Measurements from ENCODE around the gene NFKB1.

Gene NFKB1

DNA sequence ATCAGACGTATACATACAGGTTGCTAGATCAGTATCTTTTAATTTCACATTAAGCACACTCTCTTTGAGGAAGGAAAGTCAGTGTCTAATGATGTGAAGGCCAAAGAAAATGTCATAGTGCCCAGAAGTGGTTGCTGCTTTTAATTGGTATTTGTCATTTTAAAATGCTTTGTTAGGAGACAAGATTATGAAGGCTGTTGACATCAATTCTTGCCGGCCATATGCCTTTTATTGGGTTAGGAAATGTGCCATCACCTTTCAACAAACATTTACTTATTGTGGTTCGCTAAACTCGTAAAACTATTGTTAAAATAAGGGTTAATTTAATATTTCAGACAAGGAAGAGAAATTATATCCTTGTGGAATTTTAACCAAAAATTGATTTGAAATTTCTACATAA lies 32.2 kb downstream of the NFKB1 start:
- DNase-seq, result no peak

DNA sequence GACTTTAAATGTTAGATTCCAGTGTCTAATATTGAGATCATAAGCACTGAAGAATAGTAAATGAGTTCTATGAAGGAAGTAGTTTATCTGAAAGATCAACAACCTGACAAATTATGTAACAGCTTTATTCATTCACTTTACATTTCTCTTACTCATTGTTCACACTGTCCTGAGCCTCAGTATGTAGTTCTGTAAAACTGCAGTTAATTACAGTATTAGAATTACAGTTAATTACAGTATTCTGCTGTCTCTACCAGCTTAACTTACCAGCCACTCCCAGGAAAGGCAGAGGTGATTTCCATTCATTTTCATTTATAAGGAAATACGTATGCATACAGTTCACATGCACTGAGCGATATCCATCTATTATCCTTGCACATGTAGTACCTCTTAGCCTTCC lies 32.7 kb downstream of the NFKB1 start:
- DNase-seq, result no peak

DNA sequence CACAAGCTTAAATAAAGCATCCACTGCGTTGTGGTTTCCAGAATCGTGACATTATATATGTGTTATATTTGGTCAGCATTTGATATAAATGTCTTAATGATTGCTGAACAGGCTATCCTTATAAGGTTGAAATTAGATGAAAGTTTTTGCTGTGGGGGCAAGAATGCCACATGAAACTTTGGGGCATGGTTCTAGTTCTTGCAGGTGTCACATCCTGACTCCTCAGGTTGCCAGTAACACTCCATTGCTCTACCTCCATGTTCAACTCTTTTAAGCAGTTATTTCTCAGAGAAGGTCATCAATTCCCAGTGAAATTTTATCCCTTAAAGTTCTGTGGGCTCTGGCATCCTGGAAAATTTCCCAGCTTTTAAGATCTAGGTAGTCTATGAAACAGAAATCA lies 33.7 kb downstream of the NFKB1 start:
- DNase-seq, result no peak

DNA sequence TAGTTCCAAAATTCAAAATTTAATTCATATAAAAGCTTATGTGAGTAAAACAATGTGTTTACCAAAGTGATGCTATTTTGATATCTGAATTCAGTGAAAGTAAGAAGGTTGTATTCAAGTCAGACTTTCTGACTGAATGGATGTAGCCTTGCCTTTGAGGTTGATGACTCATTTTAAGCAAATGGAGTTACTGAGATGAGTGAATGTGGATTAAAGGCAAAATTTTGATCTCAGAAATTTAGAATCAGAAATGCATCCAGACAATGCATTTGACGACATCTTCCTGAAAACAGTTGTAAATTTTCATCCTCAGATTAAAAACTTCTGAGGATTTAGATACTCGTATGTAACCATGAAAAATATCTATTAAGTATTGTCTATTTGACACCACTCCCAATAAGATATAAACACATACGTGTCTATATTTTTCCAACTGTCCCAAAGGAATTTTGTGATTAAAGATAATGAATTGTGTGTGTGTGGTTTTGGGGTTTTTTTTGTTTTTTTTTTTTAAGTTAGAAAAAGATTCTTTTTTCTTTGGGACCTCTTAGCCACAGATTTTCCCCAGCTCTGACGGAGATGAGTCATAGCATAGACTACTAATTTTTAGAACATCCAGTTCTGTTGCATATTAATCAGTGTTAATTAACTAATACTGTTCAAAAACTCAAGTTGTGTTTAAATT lies 34.4 kb downstream of the NFKB1 start:
- DNase-seq, result no peak

DNA sequence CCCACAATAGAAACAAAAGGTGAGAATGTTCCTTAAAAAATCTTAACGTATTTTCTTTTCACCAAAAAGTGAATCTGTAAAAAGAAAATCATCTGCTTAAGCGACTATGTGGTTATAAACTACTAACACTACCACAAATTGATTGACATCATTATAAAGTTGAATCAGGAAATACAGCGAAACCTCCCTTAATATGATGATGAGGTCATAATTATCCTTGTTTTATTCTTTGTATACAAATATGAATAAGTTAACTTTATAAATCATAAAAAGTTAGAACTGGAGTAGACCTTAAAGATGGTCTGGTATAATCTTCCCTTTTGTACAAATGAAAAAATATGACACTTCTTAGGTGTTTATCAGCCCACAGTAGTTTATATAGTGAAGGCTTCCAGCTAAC lies 35.6 kb downstream of the NFKB1 start:
- no peak for DNase-seq

DNA sequence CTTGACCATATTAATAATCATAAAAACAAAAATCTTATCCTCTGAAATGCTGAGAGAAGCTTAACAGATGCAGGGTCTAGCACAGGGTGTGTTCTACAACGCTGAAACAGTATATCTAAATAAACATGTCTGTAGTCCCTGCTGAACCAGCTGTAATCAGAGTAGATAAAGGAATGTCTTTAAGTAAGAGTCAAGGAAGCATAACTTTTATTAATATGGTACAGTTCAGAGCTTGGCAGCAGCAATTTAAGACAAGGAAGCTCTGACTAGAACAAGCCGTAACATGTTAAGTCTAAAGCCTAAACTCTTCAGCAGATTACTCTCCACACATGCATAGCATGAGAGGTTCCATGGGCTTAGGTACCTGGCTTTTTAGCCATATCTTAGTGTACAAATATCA lies 36.1 kb downstream of the NFKB1 start:
- no peak for DNase-seq

DNA sequence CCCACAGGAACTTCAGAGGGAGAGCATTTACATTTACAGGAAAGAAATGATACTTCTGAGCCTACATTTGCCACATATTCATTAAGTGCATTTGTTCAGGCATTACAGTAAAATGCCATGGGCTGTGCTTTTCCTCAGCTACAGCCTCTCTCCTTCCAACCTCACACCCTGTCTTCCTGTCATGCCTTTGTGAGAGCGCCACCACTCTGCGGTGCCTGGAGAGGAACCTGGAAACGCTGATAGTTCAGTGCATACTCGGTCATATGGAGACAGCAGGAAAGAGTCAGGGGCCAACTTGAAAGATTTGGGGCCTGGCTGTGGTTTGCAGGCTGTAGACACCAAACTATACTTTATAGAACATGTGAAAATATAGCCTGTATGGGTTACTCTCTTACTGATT lies 40.5 kb downstream of the NFKB1 start:
- no peak for DNase-seq

DNA sequence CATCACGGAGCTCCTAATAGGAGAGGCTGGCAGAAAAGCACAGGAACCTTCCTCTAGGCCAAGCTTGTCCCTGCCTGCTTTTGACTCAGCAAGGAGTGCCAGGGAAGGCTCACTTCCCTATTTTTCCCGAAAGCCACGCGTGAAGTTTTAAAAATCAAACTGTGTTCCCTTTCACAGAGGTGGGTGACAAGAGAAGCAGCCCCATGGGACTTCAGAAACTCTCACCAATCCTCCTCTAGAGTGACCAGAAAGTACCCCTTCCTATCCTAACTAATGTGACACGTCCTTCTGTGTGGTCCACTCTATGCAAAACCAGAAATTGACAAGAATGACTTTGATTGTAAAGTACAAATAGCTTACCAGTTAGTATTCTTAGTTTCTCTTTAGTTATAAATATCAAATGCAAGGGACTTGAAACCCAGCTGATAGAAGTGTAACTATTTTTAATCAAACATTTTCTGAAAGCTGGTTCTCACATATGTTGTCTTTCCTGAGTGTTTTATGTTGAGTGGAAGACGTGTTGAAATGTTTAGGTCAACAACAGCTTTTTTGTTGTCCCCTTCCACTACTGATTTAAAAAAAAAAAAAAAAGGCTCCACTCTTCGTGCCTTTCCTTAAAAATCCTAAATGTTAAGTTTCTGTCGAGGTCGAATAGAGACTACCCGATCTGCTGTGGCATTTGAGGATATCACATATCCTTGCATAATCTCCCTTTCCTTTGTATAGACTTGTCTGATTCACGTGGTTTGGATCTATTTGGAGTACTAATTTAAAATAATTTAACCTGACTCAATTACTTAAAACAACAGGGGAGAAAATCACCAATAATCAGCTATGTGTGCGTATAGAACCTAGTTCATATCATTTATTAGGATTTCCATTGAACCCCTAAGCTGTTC lies 42.1 kb downstream of the NFKB1 start:
- DNase-seq, result no peak

DNA sequence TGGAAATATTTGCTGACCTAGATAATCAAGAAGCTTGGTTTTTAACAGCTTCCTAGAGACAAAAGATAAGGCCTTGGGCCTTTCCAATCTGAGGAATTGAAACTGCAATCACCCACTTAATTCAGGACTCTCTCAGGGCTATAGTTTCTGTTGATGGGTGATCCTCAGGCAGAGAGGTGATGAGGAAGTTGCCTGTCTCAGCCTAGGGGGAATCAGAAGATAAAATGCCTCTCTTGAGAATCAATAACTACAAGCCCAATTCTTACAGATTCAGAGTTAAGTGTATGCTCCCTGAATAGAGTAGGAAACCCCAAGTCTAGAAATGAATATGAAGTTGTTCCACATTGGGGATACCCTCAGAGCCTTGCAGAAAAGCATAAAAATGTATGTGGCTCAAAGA lies 45.5 kb downstream of the NFKB1 start:
- no peak for DNase-seq

DNA sequence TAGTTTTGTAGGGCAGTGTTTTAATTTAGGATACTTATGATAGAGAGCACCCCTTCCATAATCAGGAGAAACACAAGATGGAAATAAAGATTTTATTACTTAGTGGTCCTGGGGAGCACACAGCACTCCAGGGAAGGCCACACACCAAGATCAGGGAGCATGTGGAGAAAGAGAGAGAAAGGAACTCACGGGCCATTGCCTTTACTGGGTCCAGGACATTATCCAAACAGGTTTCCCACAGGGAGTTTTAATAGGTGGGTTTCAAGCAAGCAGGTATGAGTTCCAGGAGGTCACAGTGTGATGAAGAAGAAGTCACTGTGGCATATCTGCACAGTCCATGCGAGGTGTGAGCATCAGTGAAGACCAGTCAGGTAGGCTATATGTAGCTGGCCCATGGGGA lies 46.8 kb downstream of the NFKB1 start:
- DNase-seq, result no peak

DNA sequence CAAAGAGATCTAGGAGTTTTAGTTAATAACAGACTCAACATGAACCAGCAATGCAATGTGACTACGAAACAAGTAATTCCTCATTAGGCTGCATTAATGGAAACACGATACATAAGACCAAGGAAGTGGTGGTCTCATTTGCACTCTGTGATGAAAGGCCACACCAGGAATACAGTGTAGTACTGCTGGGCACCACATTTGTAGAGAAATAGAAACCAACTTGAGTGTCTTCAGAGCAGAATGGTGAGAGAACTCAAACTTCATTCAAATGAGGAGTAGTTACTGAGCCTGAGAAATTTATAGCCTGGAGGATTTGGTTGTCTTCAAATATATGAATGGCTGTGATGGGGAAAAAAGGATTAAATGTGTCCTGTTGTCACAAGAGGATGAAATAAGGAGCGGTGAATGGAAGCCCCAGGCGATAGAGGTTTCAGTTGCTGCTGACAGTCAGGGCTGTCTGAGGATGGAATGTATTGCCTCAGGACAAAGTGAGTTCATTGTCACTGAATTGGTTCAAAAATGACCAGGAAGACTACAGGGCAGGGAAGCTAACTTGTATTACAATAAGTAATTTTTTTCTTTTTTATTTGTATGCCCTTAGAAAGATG lies 50.9 kb downstream of the NFKB1 start:
- no peak for DNase-seq

DNA sequence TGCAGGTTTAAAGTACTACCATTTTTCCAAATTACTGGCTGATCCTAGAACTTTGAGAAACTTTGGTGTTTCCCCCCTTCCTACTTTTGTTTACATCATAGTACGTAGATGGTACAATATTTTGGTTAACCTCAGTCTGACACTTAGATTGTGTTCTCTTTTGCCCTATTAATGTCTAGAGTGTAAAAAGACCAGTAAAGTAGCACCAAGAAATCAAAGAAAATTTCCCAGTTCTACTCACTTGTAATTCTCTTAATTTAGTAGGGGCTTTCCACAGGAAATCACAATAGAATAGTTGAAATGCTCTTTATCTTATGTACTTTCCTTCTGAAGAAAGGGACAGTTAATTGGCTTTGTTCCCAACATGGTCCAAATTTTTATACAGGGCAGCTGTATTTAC lies 51.6 kb downstream of the NFKB1 start:
- DNase-seq, result no peak

DNA sequence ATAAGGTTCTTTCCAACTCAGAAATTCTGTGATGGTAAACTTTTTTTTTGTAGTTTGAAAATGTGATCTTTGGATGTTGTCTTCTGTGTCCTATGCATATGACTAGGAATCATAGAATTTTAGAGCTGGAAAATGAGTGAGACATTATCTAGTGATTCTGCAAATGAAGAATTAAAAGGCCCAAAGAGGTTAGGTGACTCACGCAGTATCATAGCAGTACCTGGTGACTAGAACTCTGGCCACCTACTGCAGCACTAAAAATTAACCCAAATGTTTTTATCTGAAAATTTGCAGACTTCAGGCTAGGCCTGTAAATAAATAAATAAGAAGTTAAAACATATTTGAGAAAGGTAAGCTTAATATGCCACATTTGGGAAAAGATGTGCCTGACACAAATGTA lies 52.8 kb downstream of the NFKB1 start:
- no peak for DNase-seq

DNA sequence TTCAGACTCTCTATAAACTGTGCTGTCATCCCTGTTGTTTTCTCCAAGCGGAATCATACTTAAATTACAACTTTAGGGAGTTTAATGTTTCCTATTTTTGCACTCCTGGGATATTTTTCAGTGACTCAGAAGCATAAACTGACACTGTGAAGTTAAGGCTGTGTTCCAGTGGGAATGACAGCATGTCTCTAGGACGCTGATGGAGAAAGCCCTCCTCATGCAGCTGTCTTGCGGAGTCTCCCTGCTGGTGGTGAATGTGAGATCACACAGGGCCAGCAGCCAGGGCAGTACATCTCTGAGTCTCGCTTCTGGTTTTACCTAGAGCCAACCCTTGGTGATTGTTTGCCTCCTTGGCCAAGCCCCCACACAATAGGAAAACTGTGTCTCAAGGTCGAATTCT lies 53.3 kb downstream of the NFKB1 start:
- DNase-seq, result no peak

DNA sequence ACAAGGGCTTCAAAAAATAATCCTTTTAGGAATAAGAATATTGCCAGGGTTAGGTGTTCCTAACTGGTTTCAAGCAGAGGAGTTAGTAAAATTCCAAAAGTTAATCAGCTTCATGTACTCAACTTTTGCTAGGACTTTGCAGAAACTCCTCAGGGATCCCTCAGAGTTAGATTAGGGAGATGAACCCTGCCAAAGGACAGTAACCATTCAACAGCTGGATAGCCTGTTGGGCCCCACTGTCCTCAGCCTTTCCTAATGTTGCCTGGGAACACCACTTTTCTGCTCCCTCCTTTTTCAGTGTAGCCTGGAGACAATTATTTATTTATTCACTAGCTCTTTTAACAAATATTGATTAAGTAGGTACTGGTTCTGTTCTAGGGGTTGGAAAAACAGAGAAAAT lies 53.8 kb downstream of the NFKB1 start:
- no peak for DNase-seq

DNA sequence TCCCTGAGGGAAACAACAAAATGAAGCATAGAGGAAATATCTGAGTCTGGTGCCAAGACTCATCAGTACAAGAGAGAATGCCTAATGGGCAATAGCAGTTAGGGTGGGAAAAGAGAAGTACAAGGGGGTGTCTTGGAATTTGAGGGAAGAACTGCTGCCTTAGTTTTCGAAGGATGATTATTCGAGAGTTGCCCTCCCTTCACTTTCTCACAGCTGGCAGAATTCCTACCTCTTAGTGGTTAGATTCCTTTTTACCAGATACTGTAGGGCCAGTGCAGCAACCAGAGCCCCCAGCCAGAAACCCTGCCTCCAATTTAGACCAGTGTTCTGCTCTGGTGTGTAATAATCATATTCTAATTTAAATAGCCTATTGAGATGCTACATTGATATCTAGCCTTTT lies 56.5 kb downstream of the NFKB1 start:
- no peak for DNase-seq

DNA sequence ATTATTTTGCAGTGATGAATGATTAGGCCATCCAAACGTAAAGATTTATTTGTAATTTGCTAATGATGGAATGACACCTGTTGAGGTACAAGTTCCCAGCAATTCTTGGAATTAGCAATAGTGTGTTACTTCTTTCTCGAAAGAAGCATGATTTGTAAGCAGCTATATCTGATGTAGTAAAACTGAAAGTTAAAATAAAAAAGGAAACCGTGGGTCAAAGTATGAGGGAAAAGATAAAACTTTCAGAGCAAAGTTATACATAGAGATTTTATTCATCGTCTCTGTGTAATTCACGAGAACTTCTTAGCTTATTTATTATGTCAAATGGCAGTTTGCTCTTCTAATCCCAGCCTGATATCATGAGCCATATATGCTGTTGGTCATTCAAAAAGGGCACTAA lies 59.0 kb downstream of the NFKB1 start:
- no peak for DNase-seq

DNA sequence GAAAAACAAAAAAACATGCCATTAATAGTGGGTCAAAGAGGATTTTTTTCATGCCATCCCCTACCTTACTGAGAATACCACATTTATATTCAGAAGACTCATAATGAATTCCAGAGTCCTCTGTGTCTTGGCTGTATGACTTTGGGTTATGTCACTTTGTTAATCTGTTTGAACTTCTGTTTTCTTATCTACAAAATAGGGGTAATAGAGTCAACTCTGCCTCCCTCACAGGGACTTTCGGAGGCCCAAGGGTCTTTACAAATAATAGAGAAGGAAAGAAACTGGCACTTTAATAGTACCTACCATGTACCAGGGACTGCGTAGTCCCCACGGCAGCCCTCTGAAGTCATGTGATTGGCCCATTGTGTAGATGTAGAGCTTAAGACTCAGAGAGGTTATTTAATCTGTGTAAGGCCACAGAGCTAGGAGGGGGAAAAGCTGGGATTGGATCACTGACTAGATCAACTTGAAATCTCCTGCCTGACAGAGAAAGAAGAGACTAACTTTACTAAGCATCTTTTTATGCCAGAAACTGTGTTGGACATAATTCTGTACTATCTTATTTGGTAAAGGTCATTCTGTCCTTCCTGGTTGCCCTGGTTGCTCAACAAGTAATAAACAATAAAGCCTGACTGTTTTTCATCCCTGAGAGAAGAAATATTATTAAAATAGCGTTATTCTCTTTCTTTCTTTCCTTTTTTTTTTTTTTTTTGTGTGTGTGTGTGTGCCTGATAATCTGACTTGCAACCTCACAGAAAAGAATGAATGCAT lies 59.6 kb downstream of the NFKB1 start:
- DNase-seq, result no peak

DNA sequence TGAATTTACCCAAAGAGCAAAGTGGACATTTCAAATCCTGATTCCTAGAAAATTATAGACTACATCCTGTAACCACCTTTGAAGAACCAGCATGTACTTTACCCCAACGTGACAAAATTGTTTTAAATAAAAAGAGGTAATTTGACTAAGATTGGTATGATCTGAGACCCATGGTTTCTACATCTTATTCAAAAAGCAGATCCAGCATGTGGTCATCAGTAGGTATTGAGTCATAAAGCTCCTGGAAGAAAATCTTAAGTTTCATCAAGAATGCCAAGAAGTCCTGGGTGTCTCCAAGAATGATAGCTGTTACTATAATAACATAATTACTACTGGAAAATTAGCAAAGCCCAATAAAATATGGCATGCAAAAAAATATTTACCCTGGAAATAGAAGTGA lies 61.8 kb downstream of the NFKB1 start:
- DNase-seq, result no peak

DNA sequence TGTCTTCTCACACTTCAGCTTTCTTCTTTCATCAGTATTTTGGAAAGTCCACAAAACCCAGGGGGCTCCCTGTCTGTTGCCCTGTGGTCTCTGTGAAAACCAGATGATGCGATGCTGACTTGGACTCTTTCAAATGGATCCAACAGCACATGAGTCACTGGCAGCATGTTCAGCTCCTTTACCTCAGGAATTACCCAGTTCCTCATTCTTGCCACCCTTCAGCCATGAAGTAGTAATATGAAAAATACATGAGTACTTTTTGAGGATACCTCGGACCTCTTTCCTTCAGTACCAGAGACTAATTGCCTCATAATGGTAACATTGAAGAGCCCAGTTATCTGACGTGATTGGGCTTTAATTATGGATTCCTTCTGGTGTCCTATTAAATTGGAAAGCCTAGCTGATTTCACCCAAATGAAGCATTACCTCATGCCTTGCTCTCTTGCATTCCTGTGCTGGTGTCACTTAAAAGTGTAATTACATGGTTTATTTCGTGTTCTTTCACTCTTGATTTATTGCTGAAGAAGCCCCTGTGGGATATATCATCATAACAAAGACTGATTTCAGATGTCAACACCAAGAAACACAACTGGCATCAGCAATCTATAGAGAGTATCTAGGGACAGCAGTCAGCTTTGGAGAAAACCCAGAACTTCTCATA lies 63.4 kb downstream of the NFKB1 start:
- no peak for DNase-seq

DNA sequence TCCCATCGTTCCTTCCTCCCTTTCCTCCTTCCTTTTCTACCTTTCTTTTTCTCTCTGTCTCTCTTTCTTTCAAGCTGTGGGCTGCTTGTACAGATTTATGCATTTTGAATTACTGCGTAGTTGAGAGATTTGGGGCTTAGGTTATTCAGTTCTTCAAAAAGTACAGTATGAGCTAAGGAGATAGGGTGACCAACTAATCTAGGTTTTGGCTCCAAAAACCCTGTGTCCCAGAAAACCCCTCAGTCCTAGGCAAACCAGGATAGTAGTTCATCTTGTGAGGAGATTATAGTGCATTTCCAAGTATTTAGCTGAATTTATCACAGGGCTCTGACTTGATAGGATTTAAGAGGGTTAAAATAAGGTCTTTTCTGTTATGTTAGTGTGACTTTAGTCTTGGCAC lies 64.5 kb downstream of the NFKB1 start:
- no peak for DNase-seq

DNA sequence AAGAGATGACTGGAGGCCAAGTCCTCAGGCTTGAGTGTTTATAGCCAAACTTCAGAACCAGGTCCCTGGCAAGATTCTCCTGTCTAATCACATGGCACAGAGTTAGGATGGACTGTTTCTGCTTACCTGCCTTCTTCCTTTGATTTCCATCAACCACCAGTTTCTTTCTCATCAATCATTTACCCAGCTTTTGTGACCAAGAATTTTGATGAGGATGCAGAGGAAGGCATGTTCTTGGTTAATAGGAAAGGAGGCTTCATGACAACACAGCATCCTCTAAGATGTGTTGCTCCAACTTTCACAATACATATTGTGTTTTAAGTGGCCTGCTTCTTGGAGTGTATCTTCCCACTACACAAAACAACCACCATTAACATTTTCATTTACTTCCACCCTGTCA lies 65.3 kb downstream of the NFKB1 start:
- no peak for DNase-seq

DNA sequence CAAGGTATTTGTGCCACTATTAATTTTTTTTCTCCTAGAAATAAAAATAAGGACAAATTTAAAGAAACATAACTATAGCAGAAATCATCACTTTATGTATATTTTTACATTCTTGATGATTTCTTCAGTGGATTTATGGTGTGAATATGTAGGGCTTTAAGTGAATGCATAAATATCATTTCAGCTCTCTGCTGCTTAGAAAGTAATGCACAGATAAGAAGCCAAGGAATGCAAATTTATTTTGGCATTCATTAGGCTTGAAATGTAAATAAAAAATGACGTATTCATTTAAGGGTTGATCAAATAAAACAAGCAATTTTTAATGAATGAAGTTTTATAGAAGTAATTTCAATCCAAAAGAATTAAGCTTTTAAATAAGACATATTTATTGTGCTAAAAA lies 66.3 kb downstream of the NFKB1 start:
- no peak for DNase-seq
